ENCODE results near the gene SYK.

SYK gene

DNA sequence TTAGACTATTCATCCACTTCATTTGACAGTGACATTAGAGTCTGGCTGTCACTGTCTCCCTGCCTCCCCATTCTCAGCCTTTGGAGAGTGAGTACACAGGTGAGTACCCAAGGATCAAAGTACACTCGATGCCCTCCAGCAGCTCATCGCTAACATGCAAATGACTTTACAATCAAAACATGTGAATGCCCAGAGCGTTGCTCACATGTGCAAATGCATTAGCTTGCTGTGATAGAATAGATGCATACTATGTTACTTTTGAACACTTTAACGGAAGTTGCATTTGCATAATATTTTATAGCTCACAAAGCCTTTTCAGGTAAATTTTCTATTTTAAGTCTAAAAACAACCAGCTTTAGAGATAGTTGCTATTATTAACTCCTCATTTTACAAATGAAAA is 107.6 kb downstream of the SYK start:
- no peak for DNase-seq

DNA sequence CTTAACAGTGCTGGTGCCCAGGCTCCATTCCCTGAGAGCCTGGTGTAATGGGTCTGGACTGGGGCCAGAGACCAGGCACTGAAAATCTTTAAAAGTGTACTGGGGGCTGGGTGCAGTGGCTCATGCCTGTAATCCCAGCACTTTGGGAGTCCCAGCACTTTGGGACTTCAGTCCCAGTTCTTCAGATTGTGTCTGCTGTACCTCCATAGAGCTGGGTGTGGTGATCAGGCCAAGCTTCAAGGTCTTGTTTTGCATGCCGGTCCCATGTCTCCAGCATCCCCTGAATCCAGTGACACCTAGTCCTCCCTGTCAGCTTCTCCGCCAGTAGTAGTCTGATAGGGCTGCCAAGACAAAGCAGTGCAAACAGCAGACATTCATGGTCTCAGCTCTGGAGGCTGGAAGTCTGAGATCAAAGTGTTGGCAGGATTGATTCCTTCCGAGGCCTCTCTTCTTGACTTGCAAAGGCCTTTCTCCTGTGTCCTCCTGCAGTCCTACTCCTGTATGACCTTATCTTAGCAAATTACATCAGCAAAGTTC is 108.2 kb downstream of the SYK start:
- no peak for DNase-seq

DNA sequence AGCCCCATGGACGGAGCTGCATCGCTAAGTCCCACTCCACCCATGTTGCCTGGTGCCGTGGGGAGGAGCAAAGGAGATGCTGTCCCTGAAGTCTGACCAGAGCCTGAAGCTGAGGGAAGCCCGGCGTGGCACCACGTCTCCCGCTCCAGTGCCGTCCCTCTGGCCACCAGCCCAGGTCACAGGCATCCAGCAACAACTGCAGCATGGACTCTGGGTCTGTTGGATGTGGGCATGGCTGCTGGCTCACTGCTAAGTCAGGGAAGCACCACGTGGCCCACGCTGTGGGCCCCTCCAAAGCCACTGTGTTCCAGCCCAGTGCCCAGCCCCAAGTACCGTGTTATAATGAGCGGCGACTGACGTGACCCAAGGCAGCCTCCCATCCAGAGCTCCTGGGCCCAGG is 112.6 kb downstream of the SYK start:
- no peak for DNase-seq

DNA sequence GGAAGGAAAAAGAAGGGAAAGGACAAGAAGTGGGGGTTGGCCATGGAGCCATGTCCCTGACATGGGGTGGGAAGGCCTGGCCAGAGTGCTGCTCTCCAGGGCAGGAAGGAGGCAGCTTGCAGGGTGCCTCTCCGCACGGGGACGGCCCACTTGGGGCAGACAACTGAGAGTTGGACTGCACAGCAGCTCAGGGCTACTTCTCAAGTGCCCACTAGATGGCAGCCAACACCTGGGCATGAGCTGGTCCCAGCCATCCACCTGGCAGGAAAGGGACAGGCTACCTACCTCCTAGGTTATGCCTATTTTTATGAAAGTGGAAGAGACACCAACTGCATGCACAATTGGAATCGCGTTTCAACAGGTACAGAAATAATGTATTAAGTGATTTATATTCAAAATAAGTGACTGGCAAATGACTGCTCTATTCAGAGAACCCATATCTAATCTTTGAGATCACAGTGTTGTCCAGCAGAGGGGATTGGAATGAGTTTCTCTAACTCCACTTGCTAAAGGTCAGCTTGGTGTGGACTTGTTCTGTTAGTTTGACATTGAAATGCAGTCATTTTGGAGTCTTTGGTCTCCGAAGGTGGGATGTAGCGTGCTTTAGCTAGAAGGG is 113.4 kb downstream of the SYK start:
- DNase-seq = peak; percentile 80

DNA sequence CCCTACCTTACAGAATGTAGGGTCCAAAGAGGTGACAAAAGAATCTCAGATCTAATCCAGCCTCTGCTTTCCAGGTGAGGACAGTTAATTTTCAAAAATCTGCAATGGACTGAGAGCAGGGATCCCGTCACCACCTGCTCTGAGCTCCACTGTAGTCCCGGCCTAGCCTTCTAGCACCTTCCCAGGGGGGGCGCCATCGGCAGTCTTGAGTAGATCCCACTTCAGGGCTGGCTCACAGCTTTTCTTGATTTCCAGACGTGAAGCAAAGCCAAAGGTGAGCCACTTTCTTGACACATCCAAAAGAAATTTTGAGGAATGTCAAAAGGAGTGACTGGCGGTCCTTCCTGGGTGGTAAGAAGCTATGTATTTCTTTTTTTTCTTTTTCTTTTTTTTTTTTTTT is 114.1 kb downstream of the SYK start:
- DNase-seq = peak; percentile 25

DNA sequence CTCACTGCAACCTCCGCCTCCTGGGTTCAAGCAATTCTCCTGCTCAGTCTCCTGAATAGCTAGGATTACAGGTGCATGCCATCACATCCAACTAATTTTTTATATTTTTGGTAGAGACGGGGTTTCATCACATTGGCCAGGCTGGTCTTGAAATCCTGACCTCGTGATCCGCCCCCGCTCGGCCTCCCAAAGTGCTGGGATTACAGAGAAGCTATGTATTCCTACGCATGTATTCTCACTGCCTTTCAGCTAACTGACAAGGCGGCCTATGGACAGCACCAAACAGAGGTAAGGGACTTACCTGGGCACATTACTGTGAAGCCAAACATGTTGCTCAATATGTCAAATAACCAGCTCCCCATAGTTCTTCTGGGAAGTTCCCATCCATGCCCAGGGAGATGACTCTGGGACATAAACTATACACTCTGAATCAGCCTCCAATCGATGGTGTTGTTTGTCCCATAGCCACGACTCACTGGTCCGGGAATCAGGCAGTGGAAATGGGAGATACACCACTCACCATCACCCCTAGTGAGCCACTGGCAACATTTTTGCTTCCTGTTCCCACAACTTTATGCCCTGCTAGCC is 114.6 kb downstream of the SYK start:
- DNase-seq = no peak

DNA sequence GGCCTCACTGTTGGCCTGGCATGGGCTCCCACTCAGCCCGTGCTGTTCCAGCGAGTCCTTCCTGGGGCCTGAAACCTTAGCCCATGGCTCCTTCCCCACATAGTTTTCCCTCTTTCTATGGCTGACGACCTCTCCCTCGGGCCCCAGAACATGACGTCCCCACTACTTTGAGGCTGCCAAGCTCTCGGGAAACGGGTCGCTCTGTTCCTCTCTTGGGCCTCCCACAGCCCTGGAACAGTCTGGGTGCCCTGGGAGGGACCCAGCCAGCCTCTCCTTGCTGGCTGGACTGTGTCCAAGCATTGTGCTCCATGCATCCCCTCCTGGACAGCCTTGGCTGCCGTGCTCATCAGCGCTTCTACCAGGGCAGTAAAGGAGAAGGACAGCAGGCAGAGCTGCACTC is 118.3 kb downstream of the SYK start:
- no peak for DNase-seq

DNA sequence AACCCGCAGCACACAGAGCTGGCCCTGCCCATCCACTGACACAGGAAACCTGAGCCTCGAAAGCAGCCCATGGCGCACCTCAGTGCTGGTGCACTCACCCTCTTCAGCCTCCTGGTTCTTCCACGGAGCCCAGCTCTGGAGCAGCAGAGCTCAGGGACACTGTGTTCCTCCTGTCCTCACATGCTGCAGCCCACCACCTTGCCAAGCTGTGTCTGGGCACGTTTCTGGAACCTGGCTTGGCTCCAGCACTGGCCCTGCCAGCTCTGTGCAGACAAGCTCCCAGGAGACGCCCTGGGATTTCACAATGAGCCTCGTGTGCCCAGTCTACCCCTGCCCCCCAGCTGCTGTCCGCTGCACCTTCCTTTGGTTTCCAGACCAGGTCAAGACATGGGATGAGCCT is 119.5 kb downstream of the SYK start:
- no peak for DNase-seq

DNA sequence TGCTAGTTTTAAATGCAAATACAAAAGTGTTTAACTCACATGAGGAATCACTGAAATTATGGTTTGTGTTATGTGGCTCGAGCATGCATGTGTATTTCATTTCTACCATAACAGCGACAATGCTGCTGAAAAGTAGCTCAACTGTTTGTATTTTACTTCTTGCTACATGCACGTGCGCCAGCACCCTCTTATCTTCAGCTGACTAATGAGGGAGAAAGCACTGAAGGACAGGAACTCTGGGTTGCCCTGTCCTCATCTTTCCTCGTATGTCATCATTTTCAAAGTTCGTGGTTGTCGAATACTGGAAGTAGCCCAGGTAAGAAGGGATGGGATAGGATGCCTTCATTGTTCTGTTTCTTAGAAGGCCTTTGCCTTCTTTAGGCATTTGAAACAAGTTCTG is 120.3 kb downstream of the SYK start:
- DNase-seq = peak; percentile 6

DNA sequence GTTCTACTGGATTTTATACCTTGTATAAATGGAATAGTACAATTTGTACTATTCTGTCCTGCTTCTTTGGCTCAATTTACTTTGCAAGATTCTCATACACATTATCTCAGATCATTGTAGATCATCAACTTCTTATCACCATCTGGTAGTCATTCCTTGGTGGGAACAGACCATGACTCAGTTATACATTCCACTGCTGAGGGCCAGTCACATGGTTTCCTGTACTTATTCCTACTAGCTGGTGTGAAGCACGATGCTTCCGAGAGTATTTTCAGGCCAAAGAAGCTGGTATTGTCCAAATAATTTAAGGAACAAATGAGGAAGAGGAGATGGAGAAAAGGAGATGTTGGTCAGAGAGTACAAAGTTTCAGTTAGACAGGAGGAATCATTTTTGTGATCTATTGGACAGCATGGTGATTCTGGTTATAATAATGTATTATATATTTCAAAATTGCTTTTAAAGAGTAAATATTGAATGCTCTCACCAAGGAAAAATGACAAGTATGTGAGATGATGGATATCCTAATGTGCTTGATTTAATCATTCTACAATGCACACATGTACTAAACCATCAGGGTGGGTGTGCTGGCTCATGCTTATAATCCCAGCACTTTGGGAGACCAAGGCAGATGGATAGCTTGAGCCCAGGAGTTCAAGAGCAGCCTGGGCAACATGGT is 124.1 kb downstream of the SYK start:
- no peak for DNase-seq

DNA sequence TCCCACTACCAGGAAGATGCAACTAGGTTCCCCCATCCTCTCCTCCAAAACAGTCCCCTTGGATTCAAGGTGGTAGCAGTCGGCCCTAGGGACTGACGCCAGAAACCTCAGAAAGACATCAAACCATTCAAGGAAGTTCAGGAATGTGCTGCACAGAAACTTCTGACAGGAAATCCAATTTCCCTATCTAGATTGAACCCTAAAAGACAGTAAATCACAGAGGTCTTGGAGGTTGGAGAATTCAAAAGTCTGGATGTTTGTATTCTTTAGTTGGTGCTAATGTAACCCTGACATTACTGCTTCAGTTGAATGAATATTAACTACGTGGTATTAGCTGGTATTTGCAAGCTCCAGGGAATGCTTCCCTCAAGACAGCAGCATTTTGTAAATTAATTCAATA is 125.3 kb downstream of the SYK start:
- no peak for DNase-seq

DNA sequence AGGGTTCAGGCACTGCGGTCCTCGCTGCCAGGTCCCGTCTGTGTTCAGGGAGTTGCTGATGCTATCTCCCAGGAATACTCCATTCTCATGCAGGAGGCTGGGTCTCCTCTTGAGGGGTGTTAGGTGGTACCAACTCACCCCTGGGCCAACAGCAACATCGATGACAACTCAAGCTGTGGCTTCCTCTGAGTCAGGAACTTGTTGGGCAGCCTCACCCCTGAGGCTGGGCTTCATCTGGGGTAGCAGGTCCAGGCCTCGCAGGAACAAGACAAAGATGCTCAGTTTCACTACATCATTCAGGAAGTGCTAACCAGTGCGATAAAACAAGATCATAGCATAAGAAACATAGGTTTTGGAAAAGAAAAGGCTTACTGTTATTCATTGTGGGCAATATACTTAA is 125.9 kb downstream of the SYK start:
- DNase-seq = no peak

DNA sequence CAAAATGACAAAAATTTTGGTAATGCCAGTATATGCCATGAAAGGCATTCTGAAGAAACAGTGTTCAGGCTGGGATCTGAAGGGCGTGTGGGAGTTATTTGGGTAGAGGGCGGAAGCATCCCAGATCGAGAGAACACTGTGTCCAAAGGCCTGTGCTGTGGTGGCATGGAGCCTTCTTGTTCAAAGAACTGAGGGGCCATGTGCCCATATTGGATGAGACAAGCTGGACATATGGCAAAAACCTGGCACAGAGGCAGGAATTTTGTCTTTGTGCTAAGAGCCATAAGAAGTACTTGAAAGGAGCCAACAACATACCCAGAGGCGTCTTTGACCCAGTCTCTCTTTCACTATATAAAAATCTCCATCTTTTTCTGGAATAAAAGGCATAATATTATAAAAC is 128.0 kb downstream of the SYK start:
- DNase-seq = no peak

DNA sequence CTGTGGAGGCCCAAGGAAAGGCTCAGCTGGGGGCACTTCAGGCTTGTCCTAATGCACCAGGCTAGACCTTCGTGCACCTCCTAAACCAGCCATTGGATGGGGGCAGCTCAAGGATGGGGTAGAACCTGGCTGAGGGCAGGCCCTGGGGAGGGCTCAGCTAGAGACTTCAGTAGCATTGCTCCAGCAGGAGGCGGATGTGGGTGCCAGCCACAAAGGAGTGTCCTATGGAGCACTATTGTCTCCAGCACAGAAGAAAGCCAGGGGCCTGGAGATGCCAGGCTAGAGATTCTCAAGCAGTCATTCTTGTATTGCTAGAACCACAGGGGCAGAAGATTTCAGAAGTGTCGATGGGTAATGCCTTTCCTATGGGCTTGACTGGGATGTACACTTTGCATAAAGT is 131.8 kb downstream of the SYK start:
- DNase-seq = no peak

DNA sequence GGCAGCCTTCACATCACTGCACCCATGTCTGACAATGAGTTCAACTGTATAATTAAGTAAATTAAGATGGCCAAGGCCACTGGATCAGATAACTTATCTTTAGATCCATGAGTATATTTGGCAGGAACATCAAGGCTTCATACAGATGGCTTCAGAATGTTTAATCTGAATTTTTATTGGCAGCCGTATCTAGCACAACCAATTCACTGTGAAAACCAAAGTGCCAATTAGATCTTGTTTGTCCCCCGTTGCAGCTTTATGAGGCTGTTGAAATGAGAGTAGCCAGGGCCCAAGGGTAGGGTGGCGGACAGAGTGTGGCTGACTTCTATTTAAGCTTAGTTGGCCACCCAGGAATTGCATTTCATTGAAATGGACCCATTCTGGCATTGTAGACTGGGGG is 137.7 kb downstream of the SYK start:
- DNase-seq = no peak

DNA sequence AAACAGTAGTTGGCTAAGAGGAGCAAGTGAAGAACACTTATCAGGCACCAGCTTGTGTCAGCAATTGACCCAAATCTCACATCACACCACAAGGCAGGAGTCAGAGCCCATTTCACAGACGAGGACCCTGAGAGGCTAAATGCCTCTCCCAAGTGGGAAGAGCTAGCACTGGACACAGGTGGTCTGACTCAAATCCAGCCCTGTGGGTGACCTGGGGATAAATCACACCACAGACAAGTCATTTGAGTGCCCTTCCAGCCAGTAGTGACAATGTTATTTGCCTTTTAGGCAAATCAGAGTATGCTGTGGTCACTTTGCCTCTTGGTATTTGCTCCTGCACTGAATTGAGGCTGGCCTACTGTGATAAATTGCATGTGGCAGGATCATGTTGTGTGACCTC is 138.7 kb downstream of the SYK start:
- no peak for DNase-seq

DNA sequence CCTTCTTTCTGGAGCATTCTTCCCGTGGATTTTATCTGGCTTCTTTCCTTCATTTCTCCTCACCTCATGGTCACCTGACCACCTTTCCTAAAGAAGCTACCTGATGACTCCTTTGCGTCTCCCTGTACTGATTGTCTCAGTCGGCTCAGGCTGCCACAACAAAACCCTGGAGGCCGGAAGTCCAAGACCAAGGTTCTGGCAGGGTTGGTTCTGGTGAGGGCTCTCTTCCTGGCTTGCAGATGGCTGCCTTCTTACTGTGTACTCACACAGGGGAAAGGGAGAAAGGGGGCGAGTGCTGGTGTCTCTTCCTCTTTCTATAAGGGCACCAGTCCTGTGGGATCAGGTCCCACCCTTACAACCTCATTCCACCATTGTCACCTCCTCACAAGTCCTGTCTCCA is 140.0 kb downstream of the SYK start:
- no peak for DNase-seq

DNA sequence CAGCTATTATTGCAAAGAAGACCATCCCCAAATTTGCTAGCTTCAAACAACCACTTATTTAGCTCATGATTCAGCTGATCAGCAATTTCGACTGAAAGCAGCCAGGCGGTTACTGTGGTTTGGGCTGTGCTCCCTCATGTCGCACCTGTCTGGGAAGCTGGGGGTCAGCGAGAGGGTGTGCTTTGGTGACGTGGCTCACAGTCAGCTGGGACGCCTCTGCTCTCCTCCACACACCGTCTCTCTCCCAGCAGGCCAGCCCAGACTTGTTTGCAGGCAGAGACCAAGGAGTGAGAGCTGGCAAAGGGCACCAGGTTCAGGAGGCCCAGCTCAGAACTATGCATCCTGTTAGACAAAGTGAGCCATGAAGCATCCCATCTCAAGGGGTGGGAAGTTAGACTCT is 140.9 kb downstream of the SYK start:
- no peak for DNase-seq

DNA sequence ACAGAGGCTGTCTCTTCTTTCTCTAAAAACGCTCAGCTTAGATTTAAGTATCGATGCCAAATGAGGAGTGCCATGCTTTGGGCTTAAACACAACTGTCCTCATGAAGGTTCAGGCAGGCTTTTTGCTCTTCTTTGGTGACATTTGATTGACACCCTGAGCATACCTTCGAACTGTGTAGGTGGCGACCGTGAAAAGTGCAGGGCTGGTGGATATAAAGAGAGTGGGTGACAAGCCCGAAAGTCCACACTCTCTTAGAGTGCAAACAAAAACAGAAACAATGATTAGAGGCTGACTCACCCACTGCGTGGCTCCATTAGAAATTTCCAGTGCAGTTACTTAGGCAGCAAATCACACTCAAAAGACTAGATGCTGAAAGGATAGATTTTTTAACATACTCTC is 141.7 kb downstream of the SYK start:
- DNase-seq = no peak

DNA sequence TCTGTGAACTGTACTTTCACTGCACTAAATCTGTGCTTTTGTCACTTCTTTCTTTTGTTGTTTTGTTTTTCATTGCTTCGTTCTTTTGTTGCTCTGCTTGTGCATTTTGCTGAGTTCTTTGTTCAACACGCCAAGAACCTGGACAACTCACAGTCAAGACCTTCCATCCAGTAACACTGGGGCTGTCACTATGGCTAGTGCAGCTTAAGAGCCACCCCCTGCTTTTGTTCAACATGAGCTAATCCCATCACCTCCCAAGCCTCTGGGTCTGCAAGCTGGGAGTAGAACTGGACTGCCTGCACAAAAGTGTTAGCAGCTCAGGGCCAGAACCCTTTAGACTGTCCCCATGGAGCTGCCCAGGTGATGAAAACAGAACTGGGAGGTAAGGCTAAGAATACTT is 143.7 kb downstream of the SYK start:
- no peak for DNase-seq

DNA sequence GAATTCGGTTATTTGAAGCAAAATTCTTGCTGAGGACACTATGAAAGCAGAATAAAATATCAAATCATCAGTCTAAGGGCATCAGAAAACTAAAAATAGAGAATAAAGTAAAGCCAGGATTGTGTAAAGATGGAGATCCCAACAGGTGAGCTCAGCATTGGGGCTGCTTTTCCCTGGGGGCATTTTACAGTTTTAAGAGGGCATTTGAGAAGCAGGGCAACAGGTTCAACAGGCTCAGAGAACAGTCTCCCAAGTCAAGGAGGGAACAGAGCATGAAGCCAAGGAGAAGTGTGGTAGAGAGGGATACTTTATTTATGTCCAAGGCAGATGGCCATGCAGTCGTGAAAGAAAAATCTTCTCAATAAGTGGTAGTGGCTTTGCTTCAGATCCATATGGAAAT is 145.4 kb downstream of the SYK start:
- DNase-seq = no peak
